ENCODE data around the gene NDUFB10.

- TF ChIP-seq ELF4 (IDR thresholded peaks at IDR 0.05) = no peak
- TF ChIP-seq FOXM1 (IDR thresholded peaks at IDR 0.05; ENCODE audit: borderline replicate concordance) = no peak
- no peak for TF ChIP-seq NFRKB (IDR thresholded peaks at IDR 0.05)
- TF ChIP-seq ZNF384 (IDR thresholded peaks at IDR 0.05) = no peak
- no peak for TF ChIP-seq BHLHE40 (IDR thresholded peaks at IDR 0.05; ENCODE audit: borderline replicate concordance)
- no peak for TF ChIP-seq FOXA1 (IDR thresholded peaks at IDR 0.05)
- no peak for TF ChIP-seq CTBP1 (IDR thresholded peaks at IDR 0.05; ENCODE audit: borderline replicate concordance)
Observed at GRCh38 chr16:1953734-1954133, 5.6 kb upstream of the NDUFB10 start.

Data from HEK293T (cell line).